Lower leg skin (tissue), 3 donors: ENCODE results near the gene MTMR10.

Experiments
- POLR2A ChIP-seq, 2 donors: fragments of 450-650 bp; IDR thresholded peaks; one replicate each; pipeline ENCODE4 v1.6.1; 2016 to 2017; ENCODE audit warnings: antibody characterized with exemption in 2 of 2, mild to moderate bottlenecking in 1 of 2, moderate library complexity in 1 of 2
- TF ChIP-seq, protein P1 (sequence below), 3 donors: fragments of 450-650 bp; IDR thresholded peaks; one replicate each; pipeline ENCODE4 v1.5.1; 2016; ENCODE audit warnings: antibody characterized with exemption in 3 of 3, mild to moderate bottlenecking in 3 of 3, moderate library complexity in 2 of 3

DNA sequence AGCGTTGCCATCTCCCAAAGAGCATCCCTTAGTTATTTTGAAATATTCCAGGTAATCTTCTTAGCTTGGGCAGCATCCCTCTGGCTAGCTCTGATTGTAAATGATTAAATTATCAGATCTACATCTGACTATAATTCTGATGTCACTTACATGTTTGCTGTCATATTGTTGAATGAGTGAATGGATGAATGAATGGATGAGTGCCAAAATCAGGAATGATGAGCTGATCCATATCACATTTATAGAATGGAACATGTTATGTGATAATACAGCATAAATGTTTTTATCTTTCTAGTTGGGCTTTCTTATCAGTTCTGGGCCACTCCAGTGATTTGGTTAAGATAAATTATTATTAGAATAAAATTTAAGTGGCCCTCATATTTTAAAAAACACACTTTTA is 73.8 kb downstream of the MTMR10 start:
- TF ChIP-seq, protein P1, sequence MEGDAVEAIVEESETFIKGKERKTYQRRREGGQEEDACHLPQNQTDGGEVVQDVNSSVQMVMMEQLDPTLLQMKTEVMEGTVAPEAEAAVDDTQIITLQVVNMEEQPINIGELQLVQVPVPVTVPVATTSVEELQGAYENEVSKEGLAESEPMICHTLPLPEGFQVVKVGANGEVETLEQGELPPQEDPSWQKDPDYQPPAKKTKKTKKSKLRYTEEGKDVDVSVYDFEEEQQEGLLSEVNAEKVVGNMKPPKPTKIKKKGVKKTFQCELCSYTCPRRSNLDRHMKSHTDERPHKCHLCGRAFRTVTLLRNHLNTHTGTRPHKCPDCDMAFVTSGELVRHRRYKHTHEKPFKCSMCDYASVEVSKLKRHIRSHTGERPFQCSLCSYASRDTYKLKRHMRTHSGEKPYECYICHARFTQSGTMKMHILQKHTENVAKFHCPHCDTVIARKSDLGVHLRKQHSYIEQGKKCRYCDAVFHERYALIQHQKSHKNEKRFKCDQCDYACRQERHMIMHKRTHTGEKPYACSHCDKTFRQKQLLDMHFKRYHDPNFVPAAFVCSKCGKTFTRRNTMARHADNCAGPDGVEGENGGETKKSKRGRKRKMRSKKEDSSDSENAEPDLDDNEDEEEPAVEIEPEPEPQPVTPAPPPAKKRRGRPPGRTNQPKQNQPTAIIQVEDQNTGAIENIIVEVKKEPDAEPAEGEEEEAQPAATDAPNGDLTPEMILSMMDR (IDR thresholded peaks at IDR 0.05), result no peak
- TF ChIP-seq POLR2A (IDR thresholded peaks at IDR 0.05), result no peak
